CD14-positive monocyte (primary cell): ENCODE results near the gene TBC1D22A. TPM values are rescaled to one million over a fixed set of nuclear protein-coding genes. Genes with fewer than 3 reads are reported as not detected.

Experiments used
- DNase-seq, 3 donors: peaks; one replicate each; pipeline ENCODE4 v3.0.0-alpha.2; 2011 to 2022
- H2AFZ ChIP-seq: 2 replicates; pipeline ENCODE4 v1.6.0; 2012; ENCODE audit warnings: mild to moderate bottlenecking, low read depth, low read length, inconsistent platforms; ENCODE audit not compliant: insufficient read depth, poor library complexity, severe bottlenecking
- H3K27ac ChIP-seq, 2 donors: 1 replicate in 1 of 2; 2 replicates in 1 of 2; pipeline ENCODE4 v1.5.1; 2012 to 2013; ENCODE audit warnings: low read length in 2 of 2, control low read depth in 1 of 2, inconsistent platforms in 1 of 2, low read depth in 1 of 2, mild to moderate bottlenecking in 1 of 2
- H3K27me3 ChIP-seq, 2 donors: one replicate each; pipeline versions ENCODE4 v1.6.0 to v1.6.1; 2011 to 2013; ENCODE audit warnings: low read length in 2 of 2; ENCODE audit not compliant: control insufficient read depth in 2 of 2, insufficient read depth in 2 of 2
- H3K36me3 ChIP-seq, 2 donors: replicated peaks in 1 of 2; 1 replicate in 1 of 2; 2 replicates in 1 of 2; pipeline versions ENCODE4 v1.5.1 to v1.6.1; 2012 to 2013; ENCODE audit warnings: low read length in 2 of 2, control low read depth in 1 of 2, inconsistent platforms in 1 of 2, mild to moderate bottlenecking in 1 of 2; ENCODE audit not compliant: insufficient read depth in 2 of 2, control insufficient read depth in 1 of 2
- H3K4me1 ChIP-seq, 2 donors: 1 replicate in 1 of 2; 2 replicates in 1 of 2; pipeline versions ENCODE4 v1.5.1 to v1.6.1; 2012 to 2013; ENCODE audit warnings: low read length in 2 of 2, control low read depth in 1 of 2, inconsistent platforms in 1 of 2, mild to moderate bottlenecking in 1 of 2, moderate library complexity in 1 of 2; ENCODE audit not compliant: insufficient read depth in 2 of 2, control insufficient read depth in 1 of 2
- H3K4me2 ChIP-seq: replicated peaks from 2 replicates; pipeline ENCODE3; 2012; ENCODE audit warnings: low read length, moderate library complexity, mild to moderate bottlenecking; ENCODE audit not compliant: poor library complexity, severe bottlenecking; ENCODE audit errors: extremely low read depth
- H3K4me3 ChIP-seq, 3 experiments: fragments of 200-600 bp in 1 of 3; sonication (generic) in 1 of 3; replicated peaks in 1 of 3; 1 replicate in 2 of 3; 2 replicates in 1 of 3; pipeline ENCODE4 v1.5.1; 2011 to 2013; ENCODE audit warnings: low read length in 3 of 3, mild to moderate bottlenecking in 3 of 3, control low read depth in 2 of 3, low read depth in 2 of 3, inconsistent platforms in 1 of 3, moderate library complexity in 1 of 3
- H3K79me2 ChIP-seq: 2 replicates; pipeline ENCODE4 v1.6.0; 2012; ENCODE audit warnings: mild to moderate bottlenecking, control low read depth, inconsistent platforms, low read length, moderate library complexity; ENCODE audit not compliant: insufficient read depth
- H3K9ac ChIP-seq: 2 replicates; pipeline ENCODE4 v1.6.0; 2017; ENCODE audit warnings: low read length, mild to moderate bottlenecking; ENCODE audit not compliant: insufficient read depth, poor library complexity, severe bottlenecking
- H3K9me3 ChIP-seq, 2 donors: replicated peaks in 1 of 2; 1 replicate in 1 of 2; 2 replicates in 1 of 2; pipeline versions ENCODE4 v1.5.1 to v1.6.1; 2012 to 2013; ENCODE audit warnings: low read length in 2 of 2, control low read depth in 1 of 2; ENCODE audit not compliant: control insufficient read depth in 1 of 2, insufficient read depth in 1 of 2
- H4K20me1 ChIP-seq: 2 replicates; pipeline ENCODE4 v1.6.0; 2012; ENCODE audit warnings: mild to moderate bottlenecking, low read length, control low read depth, moderate library complexity; ENCODE audit not compliant: insufficient read depth
- H3K27ac Mint-ChIP-seq, 7 donors: one replicate each; pipeline ENCODE4 v1.8.0; 2020; ENCODE audit warnings: mild to moderate bottlenecking in 7 of 7, mixed read lengths in 7 of 7, moderate library complexity in 6 of 7, inconsistent platforms in 2 of 7
- H3K27me3 Mint-ChIP-seq, 3 donors: one replicate each; pipeline ENCODE4 v1.8.0; 2021 to 2022; ENCODE audit warnings: low read depth in 3 of 3, mild to moderate bottlenecking in 3 of 3, mixed read lengths in 3 of 3, moderate library complexity in 3 of 3, inconsistent platforms in 1 of 3
- H3K36me3 Mint-ChIP-seq, 2 donors: one replicate each; pipeline ENCODE4 v1.8.0; 2020; ENCODE audit warnings: mixed read lengths in 2 of 2, inconsistent platforms in 1 of 2, mild to moderate bottlenecking in 1 of 2
- H3K4me1 Mint-ChIP-seq: one replicate; pipeline ENCODE4 v1.8.0; 2020; ENCODE audit warnings: mild to moderate bottlenecking, mixed read lengths
- H3K4me3 Mint-ChIP-seq, 2 donors: one replicate each; pipeline ENCODE4 v1.8.0; 2020; ENCODE audit warnings: mild to moderate bottlenecking in 2 of 2, mixed read lengths in 2 of 2, moderate library complexity in 1 of 2
- H3K9me3 Mint-ChIP-seq, 7 donors: one replicate each; pipeline ENCODE4 v1.8.0; 2020 to 2022; ENCODE audit warnings: mixed read lengths in 7 of 7, mild to moderate bottlenecking in 6 of 7, moderate library complexity in 6 of 7, inconsistent platforms in 2 of 7
- WGBS: methylation state at CpG from one replicate; pipeline ENCODE4 v1.1.5; 2013; ENCODE audit warnings: missing lambda C conversion rate; ENCODE audit not compliant: insufficient coverage; 5-methylcytosine and 5-hydroxymethylcytosine counted together
- intact Hi-C, 2 donors: fragments of 100-400 bp; cut with micrococcal nuclease; formaldehyde crosslinking; loops; one replicate each; pipeline versions ENCODE4 v1.15.0 to v1.15.1; 2023
- polyA plus RNA-seq, 3 donors: library from polyadenylated mRNA; depleted of rRNA in 1 of 3; unstranded in 2 of 3; stranded (reverse) in 1 of 3; fragments of 300-500 nt in 2 of 3; fragments of >200 nt in 1 of 3; fragmentation: Illumina TruSeq in 2 of 3; gene quantifications; 1 replicate in 2 of 3; 2 replicates in 1 of 3; pipeline ENCODE4 v1.2.3, GENCODE V29; 2012 to 2021
- TF ChIP-seq, protein P1 (sequence below): fragments of 200-600 bp; IDR thresholded peaks from one replicate; pipeline ENCODE4 v1.8.0; 2022; ENCODE audit warnings: antibody characterized with exemption, mild to moderate bottlenecking

Gene TBC1D22A
- polyA plus RNA-seq, 3 donors = 25.9 to 36.2 (median 29.5) TPM

DNA sequence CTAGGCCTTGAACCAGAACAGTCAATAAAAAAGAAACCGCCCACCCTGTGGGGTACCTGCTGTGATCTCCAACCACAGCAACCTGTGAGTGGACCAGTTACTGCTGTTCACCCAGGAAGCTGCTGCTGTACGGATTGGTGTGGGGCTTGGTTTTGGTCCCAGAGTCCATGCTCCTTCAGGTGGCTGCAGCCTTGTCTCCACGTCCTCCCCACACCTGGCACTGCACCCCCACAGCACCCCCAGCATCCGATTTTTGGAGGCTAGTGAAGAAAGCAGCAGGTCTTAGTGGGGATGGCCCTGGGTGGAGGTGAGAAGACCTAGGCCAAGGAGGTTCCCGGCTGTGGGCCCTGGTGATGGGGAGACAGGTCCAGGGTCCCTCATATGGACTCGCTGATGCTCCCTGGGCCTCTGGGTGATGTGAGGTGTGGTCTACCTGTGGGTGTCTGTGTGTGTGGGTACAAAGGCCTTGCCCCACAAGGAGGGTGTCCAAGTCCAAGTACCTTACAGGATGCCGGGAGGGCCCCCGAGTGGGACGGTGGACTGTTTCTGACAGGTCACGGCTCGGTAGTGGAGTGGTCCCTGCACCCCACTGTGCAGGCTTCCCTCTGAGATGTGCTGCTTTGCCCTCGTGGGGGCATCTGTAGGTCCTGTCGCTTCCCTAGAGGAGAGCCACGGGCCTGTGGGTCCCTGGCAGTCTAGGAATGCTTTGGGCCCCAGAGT, 283.4 kb downstream of the TBC1D22A start:
- Histone ChIP-seq H3K9ac (no peak overlapping the region), H3K79me2 (no peaks in the 10 kb centered on the region), H3K4me3 (no peak overlapping the region), H3K27me3 (no peaks in the 10 kb centered on the region), H3K4me2 (no peak overlapping the region), H3K27ac (no peak overlapping the region), H3K9me3 (no peaks in the 10 kb centered on the region), H3K36me3 (peaks cover 0 to 6% of the 10 kb centered on the region in 2 donors), H4K20me1 (peaks cover 97% of the 10 kb centered on the region), H2AFZ (no peak overlapping the region), H3K4me1 (no peaks in the 10 kb centered on the region)
- no peaks in the 10 kb centered on the region for H3K27me3 Mint-ChIP-seq
- H3K4me3 Mint-ChIP-seq = no peak overlapping the region
- WGBS = 98% methylated on average over 11 of the region's 14 CpGs
- H3K36me3 Mint-ChIP-seq = peaks cover 12 to 14% of the 10 kb centered on the region in 2 donors
- TF ChIP-seq, protein P1, sequence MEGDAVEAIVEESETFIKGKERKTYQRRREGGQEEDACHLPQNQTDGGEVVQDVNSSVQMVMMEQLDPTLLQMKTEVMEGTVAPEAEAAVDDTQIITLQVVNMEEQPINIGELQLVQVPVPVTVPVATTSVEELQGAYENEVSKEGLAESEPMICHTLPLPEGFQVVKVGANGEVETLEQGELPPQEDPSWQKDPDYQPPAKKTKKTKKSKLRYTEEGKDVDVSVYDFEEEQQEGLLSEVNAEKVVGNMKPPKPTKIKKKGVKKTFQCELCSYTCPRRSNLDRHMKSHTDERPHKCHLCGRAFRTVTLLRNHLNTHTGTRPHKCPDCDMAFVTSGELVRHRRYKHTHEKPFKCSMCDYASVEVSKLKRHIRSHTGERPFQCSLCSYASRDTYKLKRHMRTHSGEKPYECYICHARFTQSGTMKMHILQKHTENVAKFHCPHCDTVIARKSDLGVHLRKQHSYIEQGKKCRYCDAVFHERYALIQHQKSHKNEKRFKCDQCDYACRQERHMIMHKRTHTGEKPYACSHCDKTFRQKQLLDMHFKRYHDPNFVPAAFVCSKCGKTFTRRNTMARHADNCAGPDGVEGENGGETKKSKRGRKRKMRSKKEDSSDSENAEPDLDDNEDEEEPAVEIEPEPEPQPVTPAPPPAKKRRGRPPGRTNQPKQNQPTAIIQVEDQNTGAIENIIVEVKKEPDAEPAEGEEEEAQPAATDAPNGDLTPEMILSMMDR = no peak
- DNase-seq = no peak
- peaks cover 13% of the 10 kb centered on the region for H3K4me1 Mint-ChIP-seq
- intact Hi-C loops = no loop called here
- no peak overlapping the region for H3K27ac Mint-ChIP-seq
- peaks cover 0 to 3% (median 0%) of the 10 kb centered on the region in 7 donors for H3K9me3 Mint-ChIP-seq

DNA sequence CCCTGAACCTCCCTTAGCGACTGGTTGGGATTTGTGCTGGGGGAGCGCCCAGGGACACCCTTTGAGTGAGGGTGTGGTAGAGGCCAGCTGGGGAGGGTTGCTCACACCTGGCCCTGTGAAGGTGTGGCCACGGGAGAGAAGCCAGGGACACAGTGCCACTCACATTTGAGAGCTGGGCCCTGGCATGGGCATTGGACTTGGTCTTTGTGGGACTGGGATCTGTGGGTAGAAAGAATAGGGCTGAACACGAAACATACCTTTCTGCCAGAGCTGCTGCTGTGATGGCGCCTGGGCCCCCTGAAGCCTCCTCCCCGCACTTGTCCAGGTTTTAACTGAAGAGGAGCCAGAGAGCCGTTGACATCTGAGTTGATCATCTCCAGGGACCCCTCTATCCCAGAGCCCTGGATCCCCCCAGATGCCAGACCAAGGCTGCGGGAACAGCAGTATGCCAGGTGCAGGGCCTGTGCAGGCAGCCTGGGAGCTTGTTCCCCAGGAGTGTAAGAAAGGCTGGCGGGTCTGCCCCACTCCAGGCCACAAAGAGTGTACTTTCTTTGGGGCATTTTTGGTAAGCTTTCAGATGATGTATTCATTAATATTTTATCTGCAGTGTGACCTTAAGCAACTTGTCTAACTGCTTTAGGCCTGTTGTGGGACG, 284.1 kb downstream of the TBC1D22A start:
- Mint-ChIP-seq H3K9me3 (peaks cover 0 to 3% (median 0%) of the 10 kb centered on the region in 7 donors), H3K27me3 (no peaks in the 10 kb centered on the region), H3K27ac (peak overlapping the region in 2 of 7 donors; percentile 5 to 21), H3K36me3 (peaks cover 12 to 14% of the 10 kb centered on the region in 2 donors), H3K4me1 (peaks cover 13% of the 10 kb centered on the region), H3K4me3 (no peak overlapping the region)
- no peak overlapping the region for H3K9ac ChIP-seq
- 77% methylated on average over 10 of the region's 10 CpGs for WGBS
- no peak for DNase-seq
- no peak overlapping the region for H3K27ac ChIP-seq
- H4K20me1 ChIP-seq = peaks cover 97% of the 10 kb centered on the region
- peaks cover 0 to under 1% of the 10 kb centered on the region in 2 donors for H3K36me3 ChIP-seq
- no peaks in the 10 kb centered on the region for H3K4me1 ChIP-seq
- no peak overlapping the region for H3K4me3 ChIP-seq
- TF ChIP-seq, protein P1 = no peak
- no peaks in the 10 kb centered on the region for H3K79me2 ChIP-seq
- no peaks in the 10 kb centered on the region for H3K27me3 ChIP-seq
- H3K9me3 ChIP-seq = no peaks in the 10 kb centered on the region
- intact Hi-C loops = no loop called here
- no peak overlapping the region for H2AFZ ChIP-seq
- H3K4me2 ChIP-seq = no peak overlapping the region
